ENCODE measurements around the gene DAPP1.

DNA sequence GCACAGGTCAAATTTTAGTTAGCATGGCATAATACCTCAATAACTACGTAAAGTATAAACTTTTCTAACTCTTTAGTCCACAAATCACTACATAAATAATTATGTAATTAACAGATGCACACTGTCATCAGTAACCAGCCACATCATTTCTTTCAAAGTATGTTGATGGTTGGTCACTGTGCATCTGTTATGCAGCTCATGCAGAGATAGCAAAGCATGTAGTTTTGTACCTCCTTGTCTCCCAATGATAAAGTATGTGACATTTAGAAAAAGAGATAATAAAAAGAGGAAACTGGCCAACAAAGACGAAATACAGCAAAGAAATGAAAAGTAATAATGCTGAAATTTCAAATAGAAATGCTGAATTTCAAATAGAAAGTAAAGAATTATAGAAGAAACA lies 74.7 kb downstream of the DAPP1 start:
- TF ChIP-seq, protein P1, sequence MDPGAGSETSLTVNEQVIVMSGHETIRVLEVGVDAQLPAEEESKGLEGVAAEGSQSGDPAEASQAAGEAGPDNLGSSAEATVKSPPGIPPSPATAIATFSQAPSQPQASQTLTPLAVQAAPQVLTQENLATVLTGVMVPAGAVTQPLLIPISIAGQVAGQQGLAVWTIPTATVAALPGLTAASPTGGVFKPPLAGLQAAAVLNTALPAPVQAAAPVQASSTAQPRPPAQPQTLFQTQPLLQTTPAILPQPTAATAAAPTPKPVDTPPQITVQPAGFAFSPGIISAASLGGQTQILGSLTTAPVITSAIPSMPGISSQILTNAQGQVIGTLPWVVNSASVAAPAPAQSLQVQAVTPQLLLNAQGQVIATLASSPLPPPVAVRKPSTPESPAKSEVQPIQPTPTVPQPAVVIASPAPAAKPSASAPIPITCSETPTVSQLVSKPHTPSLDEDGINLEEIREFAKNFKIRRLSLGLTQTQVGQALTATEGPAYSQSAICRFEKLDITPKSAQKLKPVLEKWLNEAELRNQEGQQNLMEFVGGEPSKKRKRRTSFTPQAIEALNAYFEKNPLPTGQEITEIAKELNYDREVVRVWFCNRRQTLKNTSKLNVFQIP (CRISPR knock-in tag; IDR thresholded peaks at IDR 0.05; ENCODE audit: borderline replicate concordance, low read depth): no peak
- TF ChIP-seq ZFP30 (CRISPR knock-in tag; IDR thresholded peaks at IDR 0.05): no peak
